ENCODE data around the gene PROSER3. TPM values are rescaled to one million over a fixed set of nuclear protein-coding genes. Genes with fewer than 3 reads are reported as not detected.

PROSER3 gene
- total and polyA plus RNA-seq, 2 donors (not counting 1 experiment from before 2014, with no cell fraction given): 26.0 to 61.0 TPM

GRCh38 chr19:35716801-35717664, 40.9 kb upstream of the PROSER3 start:
- Histone ChIP-seq H3K9ac (ENCODE audit: low read length) (peak overlapping the region; percentile 80), H3K79me2 (ENCODE audit: control insufficient read depth, insufficient read depth, low read length) (peaks cover 59% of the 10 kb centered on the region), H3K36me3 (replicated peaks in 1 of 2; ENCODE audit: control extremely low read depth in 1 of 2, control insufficient read depth in 1 of 2, extremely low read depth in 1 of 2, insufficient read depth in 2 of 2, low read length in 1 of 2) (peaks cover 0 to 20% of the 10 kb centered on the region in 2 experiments), H3K9me3 (ENCODE audit: control extremely low read depth in 1 of 3, control insufficient read depth in 2 of 3, insufficient read depth in 1 of 3, low read length in 2 of 3) (no peaks in the 10 kb centered on the region), H2AFZ (ENCODE audit: insufficient read depth, low read depth, low read length, poor library complexity, severe bottlenecking) (peak overlapping the region; percentile 89), H3K27ac (ENCODE audit: low read length in 2 of 2) (peak overlapping the region; percentile 68 to 85), H3K4me3 (ENCODE audit: control extremely low read depth in 1 of 5, extremely low read depth in 1 of 5, insufficient read depth in 1 of 5, low read depth in 2 of 5, low read length in 4 of 5) (peak overlapping the region; percentile 39 to 87 (median 76)), H4K20me1 (ENCODE audit: control insufficient read depth, insufficient read depth, low read length, poor library complexity, severe bottlenecking) (peaks cover 36% of the 10 kb centered on the region), H3K27me3 (replicated peaks in 1 of 4; ENCODE audit: control extremely low read depth in 1 of 4, control insufficient read depth in 3 of 4, insufficient read depth in 4 of 4, low read length in 3 of 4) (no peaks in the 10 kb centered on the region), H3K4me2 (replicated peaks; ENCODE audit: low read depth, low read length, poor library complexity, severe bottlenecking) (peak overlapping the region; percentile 94), H3K4me1 (ENCODE audit: control insufficient read depth in 2 of 2, insufficient read depth in 2 of 2, low read length in 2 of 2) (peaks cover 27 to 66% of the 10 kb centered on the region in 2 donors)
- peak; percentile 97 for DNase-seq
- ChIA-PET POLR2A (interaction anchor here (0.7 to 1.8 kb wide), 3 partner anchors 23 to 205 kb away, joined by 3 to 8 read pairs (median 7); partner anchors contain the start of genes PSENEN and U2AF1L4), CTCF (interaction anchor here (6.5 kb wide), 1 partner anchor 19 kb away, joined by 123 read pairs; no protein-coding TSS in a partner anchor)
- TF ChIP-seq CTCF (IDR thresholded peaks at IDR 0.05) (peak; percentile 90), EZH2 (IDR thresholded peaks at IDR 0.05; ENCODE audit: borderline replicate concordance, insufficient read depth, low read depth, low read length, poor library complexity, severe bottlenecking) (no peak)
- peak; percentile 79 for ATAC-seq (ENCODE audit: low read depth)
- intact Hi-C loops (cut with micrococcal nuclease): loop anchor here (1.0 to 10.0 kb wide), 12 partner anchors 15 to 372 kb away; partner anchors contain the start of genes ARHGAP33, COX6B1, FFAR1 and HAUS5
- Mint-ChIP-seq H3K9me3 (ENCODE audit: insufficient read depth) (no peaks in the 10 kb centered on the region), H3K4me1 (peaks cover 66% of the 10 kb centered on the region), H3K27ac (peak overlapping the region; percentile 99), H3K27me3 (no peaks in the 10 kb centered on the region), H3K4me3 (peak overlapping the region; percentile 98)
- WGBS (ENCODE audit: insufficient coverage): under 1% methylated on average over 71 of the region's 77 CpGs

Measured in B cell (primary cell).